ENCODE data around the gene SIAH3. TPM values are rescaled to one million over a fixed set of nuclear protein-coding genes. Genes with fewer than 3 reads are reported as not detected.

Gene SIAH3
- total and polyA plus RNA-seq, 4 donors, result under 0.01 TPM; not detected in 3

GRCh38 chr13:45838171-45838745 lies 13.3 kb downstream of the SIAH3 start (continued):
- TF ChIP-seq SP1 (IDR thresholded peaks at IDR 0.05) (no peak), HNF4G (IDR thresholded peaks at IDR 0.05) (no peak), YY1 (IDR thresholded peaks at IDR 0.05) (no peak), ATF3 (IDR thresholded peaks at IDR 0.05) (no peak)

GRCh38 chr13:45837111-45837510 lies 14.4 kb downstream of the SIAH3 start:
- no peaks in the 10 kb centered on the region for H3K27me3 ChIP-seq (ENCODE audit: control insufficient read depth in 4 of 4, insufficient read depth in 4 of 4, low read length in 3 of 4)
- H3K9me3 ChIP-seq (ENCODE audit: control insufficient read depth in 4 of 4, low read length in 3 of 4), result no peaks in the 10 kb centered on the region
- WGBS, result 57% methylated on average over 1 of the region's 1 CpG
- DNase-seq (ENCODE audit: low spot score), result no peak
- TF ChIP-seq RAD21 (IDR thresholded peaks at IDR 0.05) (no peak), HNF4A (conservative IDR thresholded peaks at IDR 0.05) (no peak), EGR1 (IDR thresholded peaks at IDR 0.05; ENCODE audit: low read depth in 2 of 2) (no peak), YY1 (IDR thresholded peaks at IDR 0.05) (no peak), ATF3 (IDR thresholded peaks at IDR 0.05) (no peak), TAF1 (conservative IDR thresholded peaks at IDR 0.05) (no peak), NR2F2 (IDR thresholded peaks at IDR 0.05) (no peak)
- H3K4me1 ChIP-seq (ENCODE audit: control insufficient read depth in 4 of 4, insufficient read depth in 4 of 4, low read length in 3 of 4), result no peaks in the 10 kb centered on the region
- H3K27ac ChIP-seq (ENCODE audit: low read depth in 1 of 2, low read length in 2 of 2), result no peak overlapping the region
- no peak overlapping the region for H3K9ac ChIP-seq (ENCODE audit: low read depth in 1 of 2, low read length in 2 of 2)
- no peak overlapping the region for H3K4me3 ChIP-seq (ENCODE audit: low read depth in 1 of 3, low read length in 3 of 3)
- no peaks in the 10 kb centered on the region for H3K36me3 ChIP-seq (ENCODE audit: control insufficient read depth in 4 of 4, insufficient read depth in 3 of 4, low read depth in 1 of 4, low read length in 3 of 4)

GRCh38 chr13:45834411-45834994 lies 17.1 kb downstream of the SIAH3 start:
- no peak overlapping the region for H3K9ac ChIP-seq (ENCODE audit: low read depth in 1 of 2, low read length in 2 of 2)
- no peaks in the 10 kb centered on the region for H3K9me3 ChIP-seq (ENCODE audit: control insufficient read depth in 4 of 4, low read length in 3 of 4)
- H3K4me1 ChIP-seq (ENCODE audit: control insufficient read depth in 4 of 4, insufficient read depth in 4 of 4, low read length in 3 of 4), result no peaks in the 10 kb centered on the region
- H3K36me3 ChIP-seq (ENCODE audit: control insufficient read depth in 4 of 4, insufficient read depth in 3 of 4, low read depth in 1 of 4, low read length in 3 of 4), result no peaks in the 10 kb centered on the region
- no peaks in the 10 kb centered on the region for H3K27me3 ChIP-seq (ENCODE audit: control insufficient read depth in 4 of 4, insufficient read depth in 4 of 4, low read length in 3 of 4)
- no peak for TF ChIP-seq RAD21 (IDR thresholded peaks at IDR 0.05)
- no peak for TF ChIP-seq HNF4A (conservative IDR thresholded peaks at IDR 0.05)
- no peak for TF ChIP-seq ATF3 (IDR thresholded peaks at IDR 0.05)
- TF ChIP-seq EGR1 (IDR thresholded peaks at IDR 0.05; ENCODE audit: low read depth in 2 of 2), result no peak
- TF ChIP-seq JUND (IDR thresholded peaks at IDR 0.05), result no peak
- TF ChIP-seq ZBTB33 (IDR thresholded peaks at IDR 0.05), result no peak
- TF ChIP-seq REST (IDR thresholded peaks at IDR 0.05), result no peak
- no peak for TF ChIP-seq MAX (IDR thresholded peaks at IDR 0.05)
- TF ChIP-seq CTCF (IDR thresholded peaks at IDR 0.05; ENCODE audit: low read depth, low read length, missing input control), result no peak
- no peak for TF ChIP-seq FOXA1 (IDR thresholded peaks at IDR 0.05)
- no peak for TF ChIP-seq FOXA2 (IDR thresholded peaks at IDR 0.05)
- TF ChIP-seq SP1 (IDR thresholded peaks at IDR 0.05), result no peak
- no peak for TF ChIP-seq TAF1 (conservative IDR thresholded peaks at IDR 0.05)
- no peak for TF ChIP-seq GABPA (IDR thresholded peaks at IDR 0.05 in 1 of 2, conservative IDR thresholded peaks at IDR 0.05 in 1 of 2)
- no peak for TF ChIP-seq HNF4G (IDR thresholded peaks at IDR 0.05)
- no peak for TF ChIP-seq YY1 (IDR thresholded peaks at IDR 0.05)
- no peak for TF ChIP-seq RXRA (IDR thresholded peaks at IDR 0.05)
- no peak for DNase-seq (ENCODE audit: low spot score)
- H3K4me3 ChIP-seq (ENCODE audit: low read depth in 1 of 3, low read length in 3 of 3), result no peak overlapping the region
- no peak overlapping the region for H3K27ac ChIP-seq (ENCODE audit: low read depth in 1 of 2, low read length in 2 of 2)
- 86% methylated on average over 7 of the region's 7 CpGs for WGBS

Measured in liver (tissue), 9 donors.